HL-60 (cell line): ENCODE results near the gene SLC2A9.

ENCODE experiments used
- DNase-seq, 2 experiments: peaks; one replicate each; pipeline ENCODE4 v3.0.0-alpha.2; 2010 to 2020; ENCODE audit warnings: low read depth in 1 of 2, low spot score in 1 of 2
- H3K27ac ChIP-seq: fragments of 250-450 bp; sonication (Bioruptor Pico); replicated peaks from 2 replicates; pipeline ENCODE4 v1.5.1; 2020; ENCODE audit warnings: mild to moderate bottlenecking, moderate library complexity
- H3K27me3 ChIP-seq: fragments of 250-450 bp; sonication (Bioruptor Pico); 2 replicates; pipeline ENCODE4 v1.5.1; 2021; ENCODE audit warnings: mild to moderate bottlenecking, moderate library complexity; ENCODE audit not compliant: insufficient read depth, poor library complexity, severe bottlenecking
- H3K4me3 ChIP-seq: replicated peaks from 2 replicates; pipeline ENCODE4 v1.5.1; 2011; ENCODE audit warnings: mild to moderate bottlenecking, control low read depth, low read length; ENCODE audit not compliant: insufficient read depth
- CTCF ChIP-seq: IDR thresholded peaks from one replicate; pipeline ENCODE4 v1.5.1; 2011; ENCODE audit warnings: low read length, control low read depth, inconsistent platforms; ENCODE audit not compliant: insufficient read depth
- GABPA ChIP-seq: IDR thresholded peaks from 2 replicates; pipeline ENCODE4 v1.6.1; 2012; ENCODE audit warnings: low read depth
- POLR2AphosphoS5 ChIP-seq: IDR thresholded peaks from 2 replicates; pipeline ENCODE4 v1.6.1; 2012; ENCODE audit warnings: low read depth
- REST ChIP-seq: IDR thresholded peaks from 2 replicates; pipeline ENCODE4 v1.6.1; 2012; ENCODE audit warnings: low read depth; ENCODE audit not compliant: insufficient replicate concordance
- SPI1 ChIP-seq: IDR thresholded peaks from 2 replicates; pipeline ENCODE4 v1.6.1; 2012; ENCODE audit warnings: low read depth, mild to moderate bottlenecking, borderline replicate concordance

The SLC2A9 gene

GRCh38 chr4:10055871-10056270 lies 34.6 kb upstream of the SLC2A9 start:
- Histone ChIP-seq H3K27me3 (no peaks in the 10 kb centered on the region), H3K27ac (no peak overlapping the region), H3K4me3 (no peak overlapping the region)
- DNase-seq = no peak
- TF ChIP-seq GABPA = no peak
- no peak for TF ChIP-seq POLR2AphosphoS5
- TF ChIP-seq SPI1 = no peak
- no peak for TF ChIP-seq REST
- TF ChIP-seq CTCF = no peak

GRCh38 chr4:10054571-10055041 lies 33.3 kb upstream of the SLC2A9 start:
- no peak for DNase-seq
- Histone ChIP-seq H3K27ac (no peak overlapping the region), H3K4me3 (no peak overlapping the region), H3K27me3 (no peaks in the 10 kb centered on the region)
- TF ChIP-seq SPI1 (no peak), POLR2AphosphoS5 (no peak), CTCF (no peak), GABPA (no peak), REST (no peak)

- H3K4me3 ChIP-seq = no peak overlapping the region
- no peak overlapping the region for H3K27ac ChIP-seq
- no peaks in the 10 kb centered on the region for H3K27me3 ChIP-seq
- TF ChIP-seq SPI1 = no peak
- TF ChIP-seq GABPA = no peak
- TF ChIP-seq CTCF = no peak
- no peak for TF ChIP-seq POLR2AphosphoS5
- TF ChIP-seq REST = no peak
- DNase-seq = no peak
Measured at GRCh38 chr4:10053635-10054453, 32.5 kb upstream of the SLC2A9 start.
